ENCODE data around the gene HEPN1. TPM values are rescaled to one million over a fixed set of nuclear protein-coding genes. Genes with fewer than 3 reads are reported as not detected.
A peak's percentile ranks its signal among the peaks of the same experiment; 100 is the strongest.

Gene HEPN1
- total RNA-seq, 1 donor from 2014 or later: not detected

DNA sequence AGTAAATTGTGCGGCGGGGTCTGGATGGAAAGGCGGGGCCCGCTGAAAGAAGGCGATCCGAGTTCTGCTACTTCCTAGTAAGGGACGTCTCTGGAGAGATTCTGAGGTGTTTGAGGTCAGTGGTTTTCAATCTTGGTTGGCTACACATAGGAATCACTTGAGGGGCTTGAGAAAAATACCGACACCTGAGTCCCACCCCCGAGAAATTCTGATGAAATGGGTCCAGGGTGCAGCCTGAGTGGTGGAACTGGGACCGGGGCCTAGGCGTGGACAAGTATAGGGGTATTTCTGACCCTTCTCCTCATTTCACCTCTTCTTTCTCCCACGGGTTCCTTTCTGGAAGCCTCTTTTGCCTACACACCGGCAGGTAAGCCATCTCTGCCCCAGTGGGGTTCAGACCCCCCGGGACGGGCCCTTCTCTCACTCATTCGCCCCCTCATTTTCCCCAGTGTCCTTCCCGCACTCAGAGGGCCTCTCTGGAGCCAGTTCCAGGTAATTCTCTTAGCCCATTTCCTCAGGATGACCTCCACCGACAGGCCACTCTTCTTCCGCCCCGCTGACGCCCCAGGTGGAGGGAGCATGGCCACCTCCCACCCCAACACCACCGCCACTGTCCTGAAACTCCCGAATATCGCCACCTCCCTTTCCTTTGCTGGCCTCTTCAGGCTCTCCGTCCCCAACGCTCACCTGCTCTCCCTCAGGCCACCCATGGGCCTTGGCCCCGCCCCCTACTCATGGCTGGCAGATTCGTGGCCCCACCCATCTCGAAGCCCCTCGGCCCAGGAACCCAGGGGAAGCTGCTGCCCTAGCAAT is 42.0 kb upstream of the HEPN1 start:
- H3K4me1 Mint-ChIP-seq (ENCODE audit: low read depth): no peaks in the 10 kb centered on the region
- H3K9me3 Mint-ChIP-seq (ENCODE audit: low read depth): no peaks in the 10 kb centered on the region
- no peak for DNase-seq (ENCODE audit: low spot score, unreplicated experiment)
- peak overlapping the region; percentile 81 for H3K4me3 Mint-ChIP-seq (ENCODE audit: low read depth)
- peaks cover 70% of the 10 kb centered on the region for H3K27me3 Mint-ChIP-seq
- H3K36me3 Mint-ChIP-seq (ENCODE audit: insufficient read depth): no peaks in the 10 kb centered on the region
- H3K27ac Mint-ChIP-seq: peak overlapping the region; percentile 88
- TF ChIP-seq, protein P1, sequence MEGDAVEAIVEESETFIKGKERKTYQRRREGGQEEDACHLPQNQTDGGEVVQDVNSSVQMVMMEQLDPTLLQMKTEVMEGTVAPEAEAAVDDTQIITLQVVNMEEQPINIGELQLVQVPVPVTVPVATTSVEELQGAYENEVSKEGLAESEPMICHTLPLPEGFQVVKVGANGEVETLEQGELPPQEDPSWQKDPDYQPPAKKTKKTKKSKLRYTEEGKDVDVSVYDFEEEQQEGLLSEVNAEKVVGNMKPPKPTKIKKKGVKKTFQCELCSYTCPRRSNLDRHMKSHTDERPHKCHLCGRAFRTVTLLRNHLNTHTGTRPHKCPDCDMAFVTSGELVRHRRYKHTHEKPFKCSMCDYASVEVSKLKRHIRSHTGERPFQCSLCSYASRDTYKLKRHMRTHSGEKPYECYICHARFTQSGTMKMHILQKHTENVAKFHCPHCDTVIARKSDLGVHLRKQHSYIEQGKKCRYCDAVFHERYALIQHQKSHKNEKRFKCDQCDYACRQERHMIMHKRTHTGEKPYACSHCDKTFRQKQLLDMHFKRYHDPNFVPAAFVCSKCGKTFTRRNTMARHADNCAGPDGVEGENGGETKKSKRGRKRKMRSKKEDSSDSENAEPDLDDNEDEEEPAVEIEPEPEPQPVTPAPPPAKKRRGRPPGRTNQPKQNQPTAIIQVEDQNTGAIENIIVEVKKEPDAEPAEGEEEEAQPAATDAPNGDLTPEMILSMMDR (IDR thresholded peaks at IDR 0.05; ENCODE audit: unreplicated experiment): no peak

DNA sequence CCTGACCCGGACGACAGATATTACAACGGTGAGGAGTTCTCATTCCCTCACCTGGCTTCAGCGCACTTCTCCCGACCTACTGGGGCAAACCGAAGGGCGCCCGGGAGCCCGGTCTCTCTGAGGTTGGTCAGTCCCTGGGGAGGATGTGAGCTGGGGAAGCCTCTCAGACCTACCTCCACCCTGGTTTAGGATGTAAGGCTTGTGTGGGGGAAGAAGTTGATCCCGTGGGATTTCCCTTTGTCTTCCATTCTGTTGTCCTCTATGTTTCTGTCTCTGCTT is 41.5 kb upstream of the HEPN1 start:
- Mint-ChIP-seq H3K27ac (no peak overlapping the region), H3K4me3 (ENCODE audit: low read depth) (peak overlapping the region; percentile 81), H3K9me3 (ENCODE audit: low read depth) (no peaks in the 10 kb centered on the region), H3K4me1 (ENCODE audit: low read depth) (peaks cover 4% of the 10 kb centered on the region), H3K27me3 (peaks cover 64% of the 10 kb centered on the region), H3K36me3 (ENCODE audit: insufficient read depth) (no peaks in the 10 kb centered on the region)
- no peak for DNase-seq (ENCODE audit: low spot score, unreplicated experiment)
- TF ChIP-seq, protein P1 (IDR thresholded peaks at IDR 0.05; ENCODE audit: unreplicated experiment): no peak

DNA sequence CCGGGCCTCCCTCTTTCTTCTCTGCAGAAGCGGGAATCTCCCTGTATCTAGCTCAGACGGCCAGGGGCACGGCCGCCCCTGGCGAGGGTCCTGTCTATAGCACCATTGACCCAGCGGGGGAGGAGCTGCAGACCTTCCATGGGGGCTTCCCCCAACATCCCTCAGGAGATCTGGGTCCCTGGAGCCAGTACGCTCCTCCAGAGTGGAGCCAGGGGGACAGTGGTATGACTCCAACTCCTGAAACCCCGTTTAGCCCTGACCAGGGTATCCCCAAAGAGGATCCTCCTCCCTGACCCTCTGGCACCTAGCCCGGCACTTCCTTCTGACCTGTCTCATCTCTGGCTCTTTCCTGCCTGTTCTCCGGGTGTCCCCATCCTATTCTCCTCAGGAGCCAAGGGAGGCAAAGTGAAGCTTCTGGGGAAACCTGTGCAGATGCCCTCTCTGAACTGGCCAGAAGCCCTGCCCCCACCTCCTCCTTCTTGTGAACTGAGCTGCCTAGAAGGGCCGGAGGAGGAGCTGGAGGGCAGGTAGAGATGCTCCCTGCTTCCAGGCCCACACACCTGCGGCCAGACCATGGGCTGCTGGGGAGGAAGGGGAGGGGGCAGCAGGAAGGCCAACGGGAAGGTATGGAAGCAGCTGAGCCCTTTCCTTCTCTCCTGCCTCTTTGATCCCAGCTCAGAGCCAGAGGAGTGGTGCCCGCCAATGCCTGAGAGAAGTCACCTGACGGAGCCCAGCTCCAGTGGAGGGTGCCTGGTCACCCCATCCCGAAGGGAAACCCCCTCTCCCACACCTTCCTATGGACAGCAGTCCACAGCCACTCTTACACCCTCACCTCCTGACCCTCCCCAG is 40.9 kb upstream of the HEPN1 start:
- H3K9me3 Mint-ChIP-seq (ENCODE audit: low read depth): no peaks in the 10 kb centered on the region
- peaks cover 58% of the 10 kb centered on the region for H3K27me3 Mint-ChIP-seq
- TF ChIP-seq, protein P1 (IDR thresholded peaks at IDR 0.05; ENCODE audit: unreplicated experiment): no peak
- no peak for DNase-seq (ENCODE audit: low spot score, unreplicated experiment)
- H3K36me3 Mint-ChIP-seq (ENCODE audit: insufficient read depth): no peaks in the 10 kb centered on the region
- peaks cover 9% of the 10 kb centered on the region for H3K4me1 Mint-ChIP-seq (ENCODE audit: low read depth)
- no peak overlapping the region for H3K27ac Mint-ChIP-seq
- peak overlapping the region; percentile 22 for H3K4me3 Mint-ChIP-seq (ENCODE audit: low read depth)

DNA sequence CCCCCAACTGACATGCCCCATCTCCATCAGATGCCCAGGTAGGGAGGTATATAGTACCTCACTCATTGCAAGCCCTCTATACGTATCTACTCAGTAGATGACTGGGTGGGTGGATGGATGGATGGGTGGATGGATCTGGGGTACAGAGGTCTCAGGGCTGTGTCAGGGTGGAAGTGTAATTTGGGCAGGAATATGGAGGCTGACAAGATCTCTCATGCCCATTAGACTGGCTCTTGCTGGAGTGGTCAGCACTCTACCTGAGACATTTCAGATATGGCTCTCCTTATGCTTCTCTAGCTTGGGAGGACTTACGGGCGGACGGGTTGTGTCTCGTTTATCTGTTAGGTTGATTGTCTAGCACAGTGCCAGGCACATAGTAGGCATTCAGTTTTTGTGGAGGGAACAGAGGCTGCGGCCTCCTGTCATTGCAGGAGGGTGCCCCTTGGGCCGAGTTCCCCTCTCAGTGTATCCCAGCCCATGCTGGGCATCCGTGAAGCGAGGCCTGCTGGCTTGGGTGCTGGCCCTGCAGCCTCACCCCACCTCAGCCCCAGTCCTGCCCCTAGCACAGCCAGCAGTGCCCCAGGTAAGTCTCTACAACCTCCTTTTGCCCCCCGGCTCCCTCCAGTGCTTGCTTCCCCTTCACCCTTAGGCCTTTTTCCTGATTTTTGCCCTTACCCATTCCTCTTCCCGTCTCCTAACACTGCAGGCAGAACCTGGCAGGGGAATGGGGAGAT is 40.1 kb upstream of the HEPN1 start:
- TF ChIP-seq, protein P1 (IDR thresholded peaks at IDR 0.05; ENCODE audit: unreplicated experiment): no peak
- Mint-ChIP-seq H3K27me3 (peaks cover 51% of the 10 kb centered on the region), H3K4me1 (ENCODE audit: low read depth) (peaks cover 9% of the 10 kb centered on the region), H3K9me3 (ENCODE audit: low read depth) (no peaks in the 10 kb centered on the region), H3K4me3 (ENCODE audit: low read depth) (no peak overlapping the region), H3K27ac (no peak overlapping the region), H3K36me3 (ENCODE audit: insufficient read depth) (no peaks in the 10 kb centered on the region)
- no peak for DNase-seq (ENCODE audit: low spot score, unreplicated experiment)
